ENCODE measurements around the gene ACSL4.
"Not testable (repeated sequence)": the region's sequence is repeated elsewhere in the genome, so short reads cannot be mapped to it uniquely, and the experiment has no call there.

The ACSL4 gene

GRCh38 chrX:109724971-109725370 is 8.1 kb downstream of the ACSL4 start:
- not testable (repeated sequence) for DNase-seq

GRCh38 chrX:109720947-109721346 is 12.1 kb downstream of the ACSL4 start:
- no peak for DNase-seq

- no peak for DNase-seq
These were observed 13.8 kb downstream of the ACSL4 start for GRCh38 chrX:109719264-109719663.

- no peak for DNase-seq
These were observed 16.5 kb downstream of the ACSL4 start for GRCh38 chrX:109716431-109717028.

- no peak for DNase-seq
These were observed 18.6 kb downstream of the ACSL4 start for GRCh38 chrX:109714340-109714958.

- DNase-seq = no peak
These were observed 22.9 kb downstream of the ACSL4 start for GRCh38 chrX:109710181-109710580.

GRCh38 chrX:109709129-109709631 is 23.9 kb downstream of the ACSL4 start:
- no peak for DNase-seq

- DNase-seq = no peak
These were observed 25.3 kb downstream of the ACSL4 start for GRCh38 chrX:109707720-109708119.

GRCh38 chrX:109707319-109707718 is 25.7 kb downstream of the ACSL4 start:
- no peak for DNase-seq

GRCh38 chrX:109704563-109704962 is 28.5 kb downstream of the ACSL4 start:
- DNase-seq = no peak

GRCh38 chrX:109697855-109698254 is 35.2 kb downstream of the ACSL4 start:
- no peak for DNase-seq

GRCh38 chrX:109696146-109696740 is 36.8 kb downstream of the ACSL4 start:
- DNase-seq = no peak

GRCh38 chrX:109695637-109696036 is 37.4 kb downstream of the ACSL4 start:
- no peak for DNase-seq

GRCh38 chrX:109691752-109692151 is 41.3 kb downstream of the ACSL4 start:
- DNase-seq = no peak

GRCh38 chrX:109691277-109691676 is 41.8 kb downstream of the ACSL4 start:
- no peak for DNase-seq

- DNase-seq = no peak
These were observed 45.2 kb downstream of the ACSL4 start for GRCh38 chrX:109687903-109688302.

- DNase-seq = no peak
These were observed 47.4 kb downstream of the ACSL4 start for GRCh38 chrX:109685656-109686078.

- DNase-seq = no peak
These were observed 48.9 kb downstream of the ACSL4 start for GRCh38 chrX:109684136-109684535.

GRCh38 chrX:109681475-109682081 is 51.5 kb downstream of the ACSL4 start:
- no peak for DNase-seq

GRCh38 chrX:109679820-109680219 is 53.2 kb downstream of the ACSL4 start:
- DNase-seq = no peak

GRCh38 chrX:109672239-109672638 is 60.8 kb downstream of the ACSL4 start:
- DNase-seq = no peak

GRCh38 chrX:109671170-109671569 is 61.9 kb downstream of the ACSL4 start:
- DNase-seq = not testable (repeated sequence)

- DNase-seq = no peak
These were observed 65.1 kb downstream of the ACSL4 start for GRCh38 chrX:109667986-109668385.

Data from right hindlimb (tissue), 1 donor.